ENCODE measurements around the gene DRD2.

Gene DRD2

DNA sequence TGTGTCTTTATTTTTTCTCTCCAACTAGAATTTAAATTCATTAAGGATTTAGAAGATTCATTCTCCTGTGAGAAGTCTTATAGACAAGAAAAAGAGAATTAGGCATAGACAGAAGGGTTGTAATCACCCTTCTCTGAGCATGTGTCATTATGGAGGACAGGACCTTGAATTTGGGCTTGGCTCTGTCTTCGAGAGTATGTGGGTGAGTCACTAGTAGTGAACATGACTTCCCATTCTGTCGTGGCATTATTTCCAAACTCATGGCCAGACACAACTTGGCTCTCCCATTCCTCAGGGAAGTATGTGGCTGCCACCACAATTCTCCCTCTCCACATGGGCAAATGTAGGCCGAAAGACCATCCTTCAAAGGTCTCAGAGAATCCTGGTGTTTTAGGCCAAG is 101.9 kb downstream of the DRD2 start:
- no peak for DNase-seq (ENCODE audit: low read depth in 1 of 2, low spot score in 1 of 2)

GRCh38 chr11:113372309-113372708 is 102.9 kb downstream of the DRD2 start:
- DNase-seq (ENCODE audit: low read depth in 1 of 2, low spot score in 1 of 2), result no peak

- no peak for DNase-seq (ENCODE audit: low read depth in 1 of 2, low spot score in 1 of 2)
These were observed 104.6 kb downstream of the DRD2 start for GRCh38 chr11:113370634-113371033.

- DNase-seq (ENCODE audit: low read depth in 1 of 2, low spot score in 1 of 2), result no peak
These were observed 105.8 kb downstream of the DRD2 start for GRCh38 chr11:113369411-113369810.

DNA sequence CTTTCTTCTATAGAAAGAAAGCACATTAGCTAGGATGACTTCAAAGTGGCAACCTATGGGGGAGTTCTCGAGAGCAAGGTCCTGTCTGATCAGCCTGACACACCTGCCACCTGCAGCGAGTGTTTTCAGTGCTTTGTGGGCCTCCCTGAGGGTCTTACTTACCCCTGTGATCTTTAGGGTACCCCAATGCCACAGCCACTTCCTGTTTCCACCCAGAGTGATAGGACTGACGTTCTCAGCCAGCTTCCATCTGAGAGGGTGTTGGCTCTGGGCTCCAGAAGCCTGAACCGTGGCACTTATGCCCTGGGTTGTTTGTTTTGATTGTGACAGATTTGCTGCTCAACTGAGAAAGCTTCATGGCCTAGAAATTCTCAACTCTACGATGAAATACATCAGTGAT is 109.3 kb downstream of the DRD2 start:
- no peak for DNase-seq (ENCODE audit: low read depth in 1 of 2, low spot score in 1 of 2)

DNA sequence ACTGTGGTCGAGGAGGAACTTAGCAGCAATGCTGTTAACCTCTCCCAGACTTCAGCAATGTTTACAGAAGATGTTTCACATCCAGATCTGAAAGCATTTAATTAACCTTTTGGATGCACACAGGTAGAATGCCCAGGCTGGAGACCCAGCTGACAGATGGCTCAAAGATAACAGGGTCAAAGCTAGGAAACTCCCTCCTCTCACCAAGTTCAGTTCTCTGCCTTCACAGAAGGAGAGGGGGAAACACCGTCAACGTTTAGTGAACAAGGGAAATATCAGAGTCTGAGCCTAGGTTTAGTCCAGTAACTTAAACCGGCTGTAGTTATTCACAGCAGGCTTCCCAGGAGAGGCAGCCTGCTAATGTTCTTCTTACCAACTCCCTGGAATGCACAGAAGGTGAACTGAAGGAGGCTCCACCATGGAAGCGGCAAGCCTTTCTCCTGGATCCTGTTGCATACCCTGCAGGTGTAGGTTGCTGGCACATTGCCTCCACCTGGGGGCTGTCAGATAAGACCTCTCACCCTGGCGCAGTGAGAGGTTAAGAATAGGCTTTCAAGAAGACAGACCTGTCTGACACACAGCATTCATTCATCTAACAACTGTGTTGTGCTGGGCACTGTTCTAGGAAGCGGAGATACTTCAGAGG is 111.1 kb downstream of the DRD2 start:
- no peak for DNase-seq (ENCODE audit: low read depth in 1 of 2, low spot score in 1 of 2)

DNA sequence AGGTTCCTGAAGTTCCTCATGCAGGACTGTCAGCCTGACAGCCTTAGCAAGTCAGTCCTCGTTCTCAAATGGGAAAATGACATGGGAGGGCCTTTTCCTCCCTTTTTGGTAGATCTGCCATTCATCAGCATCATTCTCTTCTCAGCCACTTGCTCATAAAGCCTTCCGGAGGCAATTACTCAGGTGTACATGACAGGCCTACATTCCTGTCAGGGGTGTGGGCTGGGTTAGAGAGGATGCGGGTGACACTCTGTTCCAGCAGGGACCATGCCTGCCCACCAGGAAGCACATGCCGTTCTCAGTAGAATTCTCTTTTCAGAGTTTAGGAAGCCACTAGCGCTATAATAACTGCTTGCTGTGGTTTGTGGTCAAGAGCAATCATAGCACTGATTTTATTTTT is 111.8 kb downstream of the DRD2 start:
- DNase-seq (ENCODE audit: low read depth in 1 of 2, low spot score in 1 of 2), result no peak

Data from activated T-helper 1 cell treated with anti-CD3 and anti-CD28 coated beads, Interleukin-2, amount 50 U/mL, for 16 hours (primary cell).